ENCODE data around the gene CCL4. TPM values are rescaled to one million over a fixed set of nuclear protein-coding genes. Genes with fewer than 3 reads are reported as not detected.

The CCL4 gene
- total RNA-seq, 1 experiment from 2014 or later, result not detected

GRCh38 chr17:36144981-36145729, 41.5 kb downstream of the CCL4 start:
- no peak overlapping the region for H3K4me2 ChIP-seq (ENCODE audit: insufficient read depth, insufficient read length, low read length)
- H3K36me3 Mint-ChIP-seq (ENCODE audit: insufficient read depth in 1 of 3, low read depth in 3 of 3), result no peaks in the 10 kb centered on the region
- H3K4ac ChIP-seq (ENCODE audit: low read depth, low read length), result no peak overlapping the region
- no peak overlapping the region for H2AFZ ChIP-seq (ENCODE audit: low read length)
- H3K79me1 ChIP-seq (ENCODE audit: insufficient read depth, low read depth, low read length, poor library complexity, severe bottlenecking), result no peaks in the 10 kb centered on the region
- H3K79me2 ChIP-seq (ENCODE audit: insufficient read depth, low read length), result no peaks in the 10 kb centered on the region
- WGBS (ENCODE audit: extremely low coverage, insufficient read length, low lambda C conversion rate), result no CpG with 5 or more reads among the region's 5 CpGs
- no peaks in the 10 kb centered on the region for H3K4me1 ChIP-seq (ENCODE audit: insufficient read depth, low read length)
- no peak overlapping the region for H4K91ac ChIP-seq (ENCODE audit: insufficient read length, low read depth, low read length)
- no peak for DNase-seq
- H4K5ac ChIP-seq (ENCODE audit: insufficient read length, low read depth, low read length), result no peak overlapping the region
- H3K23ac ChIP-seq (ENCODE audit: insufficient read length, low read depth, low read length), result no peak overlapping the region
- H3T11ph ChIP-seq (ENCODE audit: low read length), result no peak overlapping the region
- no peaks in the 10 kb centered on the region for H3K27me3 ChIP-seq (ENCODE audit: insufficient read depth, low read length)
- H3K27ac Mint-ChIP-seq, result no peak overlapping the region
- no peak overlapping the region for H3K18ac ChIP-seq (ENCODE audit: insufficient read length, low read depth, low read length)
- H2BK20ac ChIP-seq (ENCODE audit: low read depth, low read length, poor library complexity, severe bottlenecking), result no peak overlapping the region
- no peak overlapping the region for H3K4me3 Mint-ChIP-seq
- H2BK5ac ChIP-seq (ENCODE audit: insufficient read length, low read length), result no peak overlapping the region
- H3K9me3 ChIP-seq (ENCODE audit: control insufficient read depth, low read depth, low read length), result no peaks in the 10 kb centered on the region
- no peaks in the 10 kb centered on the region for H4K20me1 ChIP-seq (ENCODE audit: control insufficient read depth, insufficient read depth, insufficient read length)
- H3K27me3 Mint-ChIP-seq (ENCODE audit: low read depth), result peaks cover 34% of the 10 kb centered on the region
- H2BK15ac ChIP-seq (ENCODE audit: low read depth, low read length), result no peak overlapping the region
- no peak overlapping the region for H2BK120ac ChIP-seq (ENCODE audit: low read depth, low read length, poor library complexity, severe bottlenecking)
- H3K14ac ChIP-seq (ENCODE audit: insufficient read depth, low read length), result no peak overlapping the region
- H4K8ac ChIP-seq (replicated peaks; ENCODE audit: insufficient read length, low read depth, low read length), result no peak overlapping the region
- H3K23me2 ChIP-seq (ENCODE audit: insufficient read length, low read depth, low read length, poor library complexity, severe bottlenecking), result no peaks in the 10 kb centered on the region
- H3K4me1 Mint-ChIP-seq, result peaks cover 14 to 21% of the 10 kb centered on the region in 2 experiments
- H2BK12ac ChIP-seq (ENCODE audit: insufficient read length, low read depth, low read length), result no peak overlapping the region
- H3K9me3 Mint-ChIP-seq, result no peaks in the 10 kb centered on the region
- no peak overlapping the region for H3K56ac ChIP-seq (ENCODE audit: insufficient read length, low read depth, low read length)
- no peak for TF ChIP-seq CTCF (conservative IDR thresholded peaks at IDR 0.05)
- H3K9ac ChIP-seq (ENCODE audit: extremely low read depth, insufficient read length, low read length), result no peak overlapping the region
- no peak overlapping the region for H2AK5ac ChIP-seq (ENCODE audit: insufficient read length, low read length)
- no peak overlapping the region for H3K27ac ChIP-seq (ENCODE audit: insufficient read length, low read depth, low read length)

All from H9 (cell line).